HEK293T (cell line): ENCODE results near the gene SYNM.

Experiments
- CTCF ChIA-PET: fragments of 350-600 bp; formaldehyde crosslinking; extraction: SDS; loops from one replicate; lab custom pipeline; 2021; ENCODE audit warnings: antibody characterized with exemption, inconsistent platforms; lab: Yijun Ruan, JAX
- POLR2A ChIA-PET: fragments of 350-600 bp; formaldehyde crosslinking; extraction: SDS; loops from one replicate; lab custom pipeline; 2020; ENCODE audit warnings: antibody characterized with exemption, inconsistent platforms; lab: Yijun Ruan, JAX
- DNase-seq: peaks from one replicate; pipeline ENCODE4 v3.0.0; 2012; ENCODE audit warnings: mixed read lengths; ENCODE audit errors: extremely low spot score
- ARNT ChIP-seq: fragments of 450-650 bp; IDR thresholded peaks from 2 replicates; pipeline ENCODE4 v1.6.1; 2017; ENCODE audit warnings: mild to moderate bottlenecking
- BHLHE40 ChIP-seq: fragments of 450-650 bp; IDR thresholded peaks from 2 replicates; pipeline ENCODE4 v1.6.1; 2016; ENCODE audit warnings: mild to moderate bottlenecking, moderate library complexity, borderline replicate concordance
- CTBP1 ChIP-seq: fragments of 450-650 bp; IDR thresholded peaks from 2 replicates; pipeline ENCODE4 v1.6.1; 2016; ENCODE audit warnings: borderline replicate concordance
- ELF4 ChIP-seq: fragments of 450-650 bp; IDR thresholded peaks from 2 replicates; pipeline ENCODE4 v1.6.1; 2017; ENCODE audit warnings: antibody characterized with exemption
- FOXA1 ChIP-seq: fragments of 450-650 bp; IDR thresholded peaks from 2 replicates; pipeline ENCODE4 v1.6.1; 2016; ENCODE audit warnings: mild to moderate bottlenecking
- FOXK2 ChIP-seq: fragments of 450-650 bp; IDR thresholded peaks from 2 replicates; pipeline ENCODE4 v1.6.1; 2016; ENCODE audit warnings: mild to moderate bottlenecking
- FOXM1 ChIP-seq: fragments of 450-650 bp; IDR thresholded peaks from 2 replicates; pipeline ENCODE4 v1.6.1; 2017; ENCODE audit warnings: mild to moderate bottlenecking, borderline replicate concordance
- HDGF ChIP-seq: fragments of 450-650 bp; IDR thresholded peaks from 2 replicates; pipeline ENCODE4 v1.6.1; 2017; ENCODE audit warnings: antibody characterized with exemption, borderline replicate concordance
- L3MBTL2 ChIP-seq: fragments of 450-650 bp; conservative IDR thresholded peaks from 2 replicates; pipeline ENCODE4 v1.6.1; 2016; ENCODE audit warnings: mild to moderate bottlenecking
- LEF1 ChIP-seq: fragments of 450-650 bp; IDR thresholded peaks from 2 replicates; pipeline ENCODE4 v1.6.1; 2017; ENCODE audit warnings: mild to moderate bottlenecking, borderline replicate concordance
- NFRKB ChIP-seq: fragments of 450-650 bp; IDR thresholded peaks from 2 replicates; pipeline ENCODE4 v1.6.1; 2016; ENCODE audit warnings: mild to moderate bottlenecking, moderate library complexity
- PKNOX1 ChIP-seq: fragments of 450-650 bp; IDR thresholded peaks from 2 replicates; pipeline ENCODE4 v1.6.1; 2016
- SP1 ChIP-seq: fragments of 450-650 bp; IDR thresholded peaks from 2 replicates; pipeline ENCODE4 v1.6.1; 2017
- SUZ12 ChIP-seq: fragments of 450-650 bp; IDR thresholded peaks from 2 replicates; pipeline ENCODE4 v1.6.1; 2016; ENCODE audit warnings: mild to moderate bottlenecking
- TARDBP ChIP-seq: fragments of 450-650 bp; IDR thresholded peaks from 2 replicates; pipeline ENCODE4 v1.6.1; 2016
- ZNF384 ChIP-seq: fragments of 450-650 bp; IDR thresholded peaks from 2 replicates; pipeline ENCODE4 v1.6.1; 2016

Gene SYNM

GRCh38 chr15:99104788-99105513 is at the start of gene SYNM:
SYNM (plus strand) TSS chr15:99105080; CDS start chr15:99105200, 120 bp downstream.
- CTCF ChIA-PET, result interaction anchor here (0.5 to 1.5 kb wide), 14 partner anchors 16 to 379 kb away, joined by 3 to 4 read pairs (median 3); no protein-coding TSS in a partner anchor
- TF ChIP-seq FOXK2, result no peak
- peak; percentile 66; the same call in 1 of the 2 replicates for TF ChIP-seq ARNT
- TF ChIP-seq BHLHE40, result no peak
- TF ChIP-seq SUZ12, result no peak
- no peak for TF ChIP-seq CTBP1
- TF ChIP-seq NFRKB, result no peak
- TF ChIP-seq SP1, result no peak
- peak; percentile 90 for TF ChIP-seq L3MBTL2
- TF ChIP-seq HDGF, result no peak
- TF ChIP-seq FOXM1, result peak; percentile 78; the same call in 1 of the 2 replicates
- no peak for TF ChIP-seq TARDBP
- TF ChIP-seq LEF1, result no peak
- no peak for TF ChIP-seq PKNOX1
- no peak for TF ChIP-seq ZNF384
- no peak for TF ChIP-seq FOXA1
- no peak for TF ChIP-seq ELF4
- peak; percentile 95 for DNase-seq
- POLR2A ChIA-PET, result interaction anchor here (0.8 to 1.4 kb wide), 4 partner anchors 15 to 599 kb away, joined by 3 to 6 read pairs (median 4); partner anchors contain the start of gene LRRC28

GRCh38 chr15:99055555-99056134 is 49.2 kb upstream of the SYNM start:
- POLR2A ChIA-PET, result interaction anchor here (0.9 kb wide), 1 partner anchor 41 kb away, joined by 3 read pairs; no protein-coding TSS in a partner anchor

GRCh38 chr15:99057020-99057419 is 47.9 kb upstream of the SYNM start:
- DNase-seq, result no peak
- TF ChIP-seq L3MBTL2, result no peak
- TF ChIP-seq HDGF, result no peak
- TF ChIP-seq NFRKB, result no peak
- no peak for TF ChIP-seq ZNF384
- TF ChIP-seq FOXM1, result no peak
- TF ChIP-seq ELF4, result no peak
- POLR2A ChIA-PET, result interaction anchor here (0.9 kb wide), 1 partner anchor 43 kb away, joined by 3 read pairs; no protein-coding TSS in a partner anchor
- CTCF ChIA-PET, result interaction anchor here (1.1 to 1.2 kb wide), 2 partner anchors 19 to 176 kb away, joined by 4 read pairs; no protein-coding TSS in a partner anchor

More at GRCh38 chr15:99055555-99056134, 49.2 kb upstream of the SYNM start:
- no peak for DNase-seq
- CTCF ChIA-PET, result no interaction called here
- TF ChIP-seq CTBP1, result no peak
- TF ChIP-seq HDGF, result no peak
- no peak for TF ChIP-seq FOXA1
- no peak for TF ChIP-seq PKNOX1
- TF ChIP-seq SP1, result no peak
- TF ChIP-seq SUZ12, result no peak
- TF ChIP-seq ARNT, result no peak
- TF ChIP-seq FOXK2, result no peak
- TF ChIP-seq LEF1, result no peak
- TF ChIP-seq NFRKB, result no peak
- no peak for TF ChIP-seq BHLHE40
- TF ChIP-seq TARDBP, result no peak
- no peak for TF ChIP-seq L3MBTL2
- no peak for TF ChIP-seq FOXM1
- TF ChIP-seq ZNF384, result no peak
- no peak for TF ChIP-seq ELF4

GRCh38 chr15:99057697-99058420 is 47.0 kb upstream of the SYNM start:
- POLR2A ChIA-PET, result interaction anchor here (0.9 to 1.2 kb wide), 2 partner anchors 43 to 191 kb away, joined by 3 read pairs; no protein-coding TSS in a partner anchor
- CTCF ChIA-PET, result interaction anchor here (0.7 to 1.9 kb wide), 5 partner anchors 7 to 177 kb away, joined by 3 to 6 read pairs (median 4); no protein-coding TSS in a partner anchor
- DNase-seq, result no peak
- TF ChIP-seq L3MBTL2, result 0 out of 2 replicates have a peak, but pooled peaks have one; percentile 33
- no peak for TF ChIP-seq NFRKB
- TF ChIP-seq BHLHE40, result no peak
- TF ChIP-seq LEF1, result no peak

GRCh38 chr15:99058421-99058870 is 46.4 kb upstream of the SYNM start:
- ChIA-PET POLR2A (interaction anchor here (0.8 to 1.2 kb wide), 5 partner anchors 17 to 192 kb away, joined by 3 to 4 read pairs (median 3); no protein-coding TSS in a partner anchor), CTCF (interaction anchor here (0.6 to 1.9 kb wide), 8 partner anchors 8 to 185 kb away, joined by 3 to 6 read pairs (median 3); no protein-coding TSS in a partner anchor)
- no peak for DNase-seq
- TF ChIP-seq FOXM1 (no peak), NFRKB (no peak), SP1 (no peak), HDGF (no peak), PKNOX1 (no peak), L3MBTL2 (no peak), SUZ12 (no peak), FOXK2 (no peak), ZNF384 (no peak)
